ENCODE data around the gene NOS3.

NOS3 gene

GRCh38 chr7:151063212-151063561, 72.4 kb downstream of the NOS3 start:
- TF ChIP-seq, protein P1, sequence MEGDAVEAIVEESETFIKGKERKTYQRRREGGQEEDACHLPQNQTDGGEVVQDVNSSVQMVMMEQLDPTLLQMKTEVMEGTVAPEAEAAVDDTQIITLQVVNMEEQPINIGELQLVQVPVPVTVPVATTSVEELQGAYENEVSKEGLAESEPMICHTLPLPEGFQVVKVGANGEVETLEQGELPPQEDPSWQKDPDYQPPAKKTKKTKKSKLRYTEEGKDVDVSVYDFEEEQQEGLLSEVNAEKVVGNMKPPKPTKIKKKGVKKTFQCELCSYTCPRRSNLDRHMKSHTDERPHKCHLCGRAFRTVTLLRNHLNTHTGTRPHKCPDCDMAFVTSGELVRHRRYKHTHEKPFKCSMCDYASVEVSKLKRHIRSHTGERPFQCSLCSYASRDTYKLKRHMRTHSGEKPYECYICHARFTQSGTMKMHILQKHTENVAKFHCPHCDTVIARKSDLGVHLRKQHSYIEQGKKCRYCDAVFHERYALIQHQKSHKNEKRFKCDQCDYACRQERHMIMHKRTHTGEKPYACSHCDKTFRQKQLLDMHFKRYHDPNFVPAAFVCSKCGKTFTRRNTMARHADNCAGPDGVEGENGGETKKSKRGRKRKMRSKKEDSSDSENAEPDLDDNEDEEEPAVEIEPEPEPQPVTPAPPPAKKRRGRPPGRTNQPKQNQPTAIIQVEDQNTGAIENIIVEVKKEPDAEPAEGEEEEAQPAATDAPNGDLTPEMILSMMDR (IDR thresholded peaks at IDR 0.05; ENCODE audit: insufficient read depth, low read length, missing control alignments), result no peak
- ChIA-PET CTCF (interaction anchor here (0.8 to 4.8 kb wide), 5 partner anchors 13 to 112 kb away, joined by 3 to 48 read pairs (median 4); partner anchors contain the start of genes FASTK and TMUB1), POLR2A (interaction anchor here (1.2 to 1.5 kb wide), 3 partner anchors 9 to 18 kb away, joined by 4 to 7 read pairs (median 5); partner anchors contain the start of gene FASTK)
- DNase-seq (ENCODE audit: low read depth, low spot score), result no peak
- H3K4me3 ChIP-seq (ENCODE audit: low read depth, low read length), result no peak overlapping the region
